Activated CD8-positive, alpha-beta memory T cell treated with anti-CD3 and anti-CD28 coated beads, Interleukin-2, amount 50 U/mL, for 24 hours (primary cell): Measurements from ENCODE around the gene ADAMTS15.

Experiments
- DNase-seq: peaks from one replicate; pipeline ENCODE4 v3.0.0-alpha.2; 2020; ENCODE audit errors: extremely low read depth

Gene ADAMTS15

DNA sequence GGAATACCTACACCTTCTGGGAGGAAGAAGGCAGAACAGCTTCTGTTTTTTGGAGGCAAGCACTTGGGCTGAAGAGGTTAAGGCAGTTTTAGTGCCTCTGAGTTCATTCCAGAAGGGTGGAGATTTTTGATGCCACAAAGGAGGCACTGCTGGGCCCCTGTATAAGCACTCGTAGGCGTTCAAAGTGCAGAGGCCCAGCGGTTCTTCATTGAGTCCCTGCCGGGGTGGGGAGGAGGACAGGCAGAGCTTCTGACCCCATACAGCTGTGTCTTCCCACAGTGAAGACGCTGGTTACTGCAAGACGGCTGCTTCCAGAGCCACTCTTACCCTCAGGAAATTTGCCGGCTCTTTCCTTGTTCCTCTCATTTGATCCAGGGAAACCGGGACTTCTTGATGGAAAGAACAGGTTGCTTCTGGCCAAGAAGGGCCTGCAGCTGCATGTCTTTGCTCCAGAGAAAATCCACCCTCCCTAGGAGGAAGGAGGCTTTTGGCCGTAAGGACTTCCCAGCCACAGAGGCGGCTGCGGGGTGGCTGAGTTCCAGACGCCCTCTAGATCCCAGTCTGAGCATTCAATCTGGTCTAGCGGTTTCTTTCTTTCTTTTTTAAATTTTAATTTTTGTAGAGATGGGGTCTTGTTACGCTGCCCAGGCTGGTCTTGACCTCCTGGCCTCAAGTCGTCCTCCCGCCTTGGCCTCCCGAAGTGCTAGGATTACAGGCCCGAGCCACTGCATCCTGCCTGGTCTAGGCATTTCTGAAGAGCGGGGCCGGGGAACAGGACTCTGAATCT lies 9.4 kb downstream of the ADAMTS15 start:
- no peak for DNase-seq

- no peak for DNase-seq
Observed at GRCh38 chr11:130458410-130458729, 9.9 kb downstream of the ADAMTS15 start.

GRCh38 chr11:130459521-130459920 lies 11.1 kb downstream of the ADAMTS15 start:
- DNase-seq = no peak

DNA sequence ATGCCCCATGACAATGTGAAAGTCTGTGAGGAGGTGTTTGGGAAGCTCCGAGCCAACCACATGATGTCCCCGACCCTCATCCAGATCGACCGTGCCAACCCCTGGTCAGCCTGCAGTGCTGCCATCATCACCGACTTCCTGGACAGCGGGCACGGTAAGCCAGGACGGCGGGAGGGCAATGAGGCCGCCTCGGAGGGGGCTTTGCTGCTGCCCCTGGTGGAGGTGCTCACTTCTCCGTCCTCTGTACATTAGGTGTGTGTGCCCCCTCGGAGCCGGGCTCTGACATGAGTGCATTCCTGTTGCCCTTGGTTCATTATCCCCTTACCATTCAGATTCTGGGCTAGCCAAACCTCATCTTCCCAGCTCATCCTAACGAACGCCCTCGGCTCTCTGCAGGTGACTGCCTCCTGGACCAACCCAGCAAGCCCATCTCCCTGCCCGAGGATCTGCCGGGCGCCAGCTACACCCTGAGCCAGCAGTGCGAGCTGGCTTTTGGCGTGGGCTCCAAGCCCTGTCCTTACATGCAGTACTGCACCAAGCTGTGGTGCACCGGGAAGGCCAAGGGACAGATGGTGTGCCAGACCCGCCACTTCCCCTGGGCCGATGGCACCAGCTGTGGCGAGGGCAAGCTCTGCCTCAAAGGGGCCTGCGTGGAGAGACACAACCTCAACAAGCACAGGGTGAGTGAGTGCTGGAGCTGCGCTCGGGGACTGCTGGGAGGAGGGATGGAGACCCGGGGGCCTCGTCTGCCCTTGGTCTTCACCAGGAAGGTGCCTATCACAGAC lies 13.8 kb downstream of the ADAMTS15 start:
- DNase-seq = no peak

DNA sequence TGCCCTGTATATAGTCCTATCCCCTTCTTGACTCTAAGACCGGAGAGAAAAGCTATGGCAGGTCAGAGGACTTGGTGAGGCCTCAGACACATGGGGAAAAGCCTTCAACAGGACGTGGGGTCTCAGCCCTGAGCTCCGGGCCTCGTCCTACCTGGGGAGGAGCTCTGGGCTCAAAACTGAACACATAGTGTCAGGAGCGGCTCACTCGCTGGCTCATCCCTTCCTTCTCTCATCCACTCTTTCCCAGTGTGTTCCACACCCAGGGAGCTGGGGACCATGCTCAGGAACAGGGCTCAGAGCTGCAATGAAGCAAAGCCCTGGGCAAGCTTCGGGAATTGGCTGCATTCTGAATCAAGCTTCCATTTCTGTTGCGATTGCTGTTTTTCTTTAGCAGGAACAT lies 14.5 kb downstream of the ADAMTS15 start:
- DNase-seq = no peak

GRCh38 chr11:130464291-130464812 lies 15.9 kb downstream of the ADAMTS15 start:
- no peak for DNase-seq

- DNase-seq = no peak
Observed at GRCh38 chr11:130465263-130465662, 16.8 kb downstream of the ADAMTS15 start.

DNA sequence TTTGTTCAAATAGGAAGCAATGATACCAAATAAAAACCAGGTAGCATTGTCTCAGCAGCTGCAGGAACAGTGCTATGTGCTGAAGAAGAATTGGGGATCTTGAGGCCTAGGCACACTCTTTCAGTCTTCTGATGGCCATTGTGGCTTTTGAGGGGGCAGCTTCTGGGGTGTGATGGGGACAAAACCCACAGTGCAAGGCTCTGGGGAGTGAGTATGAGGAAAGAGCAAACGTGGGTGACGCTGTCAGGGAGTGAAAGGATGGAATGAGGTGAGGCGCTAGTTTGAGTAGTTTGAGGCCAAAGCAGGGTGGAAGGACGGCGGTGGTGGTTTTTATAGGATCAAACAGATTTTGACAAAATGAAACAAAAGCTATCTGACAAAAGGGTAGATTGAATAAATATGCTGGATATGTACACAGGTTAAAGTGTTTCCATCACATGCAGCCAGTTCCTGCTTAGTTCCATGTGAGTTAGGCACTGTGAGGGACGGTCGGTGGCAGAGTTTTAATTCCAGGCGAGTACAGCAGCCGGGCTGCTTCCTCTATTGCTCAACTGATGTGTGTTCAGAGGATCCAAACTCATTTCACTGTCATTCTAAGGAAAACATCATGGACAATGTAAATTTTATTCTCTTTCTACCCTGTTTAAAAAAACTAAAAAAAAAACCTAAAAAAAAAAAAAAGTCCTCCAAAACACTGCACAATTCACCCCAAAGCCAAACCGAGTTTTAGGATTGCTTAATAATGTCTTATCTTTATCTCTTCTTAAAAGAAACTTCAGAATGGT lies 18.9 kb downstream of the ADAMTS15 start:
- DNase-seq = no peak

- no peak for DNase-seq
Observed at GRCh38 chr11:130469181-130469580, 20.7 kb downstream of the ADAMTS15 start.

DNA sequence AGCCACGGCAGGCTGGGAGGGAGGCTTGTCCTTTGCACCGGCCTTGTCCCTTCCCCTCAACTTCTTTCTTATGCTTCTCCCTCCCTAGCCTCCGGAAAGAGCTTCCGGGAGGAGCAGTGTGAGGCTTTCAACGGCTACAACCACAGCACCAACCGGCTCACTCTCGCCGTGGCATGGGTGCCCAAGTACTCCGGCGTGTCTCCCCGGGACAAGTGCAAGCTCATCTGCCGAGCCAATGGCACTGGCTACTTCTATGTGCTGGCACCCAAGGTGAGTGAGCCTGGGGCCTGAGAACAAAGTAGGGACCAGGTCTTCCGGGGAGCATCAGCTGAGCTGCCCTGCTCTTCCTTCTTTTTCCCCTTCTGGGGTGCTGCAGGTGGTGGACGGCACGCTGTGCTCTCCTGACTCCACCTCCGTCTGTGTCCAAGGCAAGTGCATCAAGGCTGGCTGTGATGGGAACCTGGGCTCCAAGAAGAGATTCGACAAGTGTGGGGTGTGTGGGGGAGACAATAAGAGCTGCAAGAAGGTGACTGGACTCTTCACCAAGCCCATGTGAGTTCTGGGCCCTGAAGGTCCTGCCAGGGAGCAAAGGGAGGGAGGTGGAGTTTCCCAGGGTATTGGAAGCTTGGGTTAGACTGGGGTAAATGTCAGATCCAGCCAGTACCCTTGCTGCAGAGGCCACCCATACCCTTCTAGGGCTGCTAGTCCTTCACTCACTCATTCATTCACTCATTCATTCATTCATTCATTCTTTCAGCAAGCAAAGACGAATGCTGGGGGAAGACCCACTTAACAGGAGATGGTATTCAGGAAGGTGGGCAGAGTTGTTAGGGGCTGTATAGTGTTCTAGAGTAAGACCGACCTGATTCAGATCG lies 22.6 kb downstream of the ADAMTS15 start:
- DNase-seq = no peak

DNA sequence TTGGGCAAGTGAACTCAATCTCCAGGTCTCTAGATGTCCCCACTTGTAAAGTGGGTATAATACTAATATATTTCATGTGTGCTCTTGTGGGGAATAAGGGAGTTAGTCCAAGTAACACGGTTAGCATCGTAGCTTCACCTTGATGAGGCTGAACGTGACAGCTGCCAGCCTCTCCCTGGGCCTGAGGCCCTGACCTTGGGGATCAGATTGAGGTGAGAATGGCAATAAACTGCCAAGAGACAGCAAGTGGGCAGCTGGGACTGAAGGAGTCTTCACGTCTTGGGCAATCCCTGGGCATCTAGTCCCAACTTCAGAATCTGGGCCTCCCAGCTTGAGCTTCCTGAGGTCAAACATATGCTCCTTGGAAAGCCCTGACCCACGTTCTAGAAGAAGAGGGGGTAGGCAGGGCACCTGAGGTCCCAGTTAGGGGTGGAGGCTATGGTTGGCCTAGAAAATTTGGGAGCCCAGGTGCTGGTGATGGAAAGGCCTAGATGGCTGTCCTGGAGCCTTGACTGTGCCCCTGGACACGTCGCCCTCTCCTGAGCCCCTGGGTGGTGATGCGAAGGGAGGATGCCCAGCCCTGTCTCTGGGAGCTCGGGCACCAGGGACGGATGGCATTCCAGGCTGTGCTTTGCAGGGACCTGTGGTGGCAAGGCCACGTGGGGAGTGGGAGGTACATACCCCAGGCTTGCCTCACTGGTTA lies 23.4 kb downstream of the ADAMTS15 start:
- DNase-seq = no peak

DNA sequence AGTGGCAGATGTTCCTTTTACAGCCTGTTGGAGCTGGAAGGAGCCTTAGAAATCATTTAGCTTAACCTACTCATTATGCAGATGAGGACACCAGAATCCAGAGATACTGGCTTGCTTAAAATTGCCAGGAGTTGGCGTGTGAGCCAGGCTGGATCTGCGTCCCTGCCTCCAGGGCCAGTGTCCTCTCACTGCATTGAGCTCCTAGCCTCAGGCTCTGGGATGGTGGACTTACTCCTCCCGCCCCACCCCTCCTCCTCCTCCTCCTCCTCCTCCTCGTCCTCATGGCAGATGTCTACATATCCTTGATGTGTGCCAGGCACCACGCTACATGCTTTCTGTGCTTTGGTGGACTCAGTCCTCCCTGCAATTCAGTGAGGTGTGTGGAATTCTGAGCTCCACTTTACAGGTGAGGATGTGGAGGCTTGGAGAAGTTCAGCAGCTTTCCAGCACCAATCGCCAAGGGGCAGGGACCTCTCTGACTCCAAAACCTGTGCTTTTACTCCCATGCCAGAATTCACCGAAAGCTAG lies 24.1 kb downstream of the ADAMTS15 start:
- DNase-seq = no peak

DNA sequence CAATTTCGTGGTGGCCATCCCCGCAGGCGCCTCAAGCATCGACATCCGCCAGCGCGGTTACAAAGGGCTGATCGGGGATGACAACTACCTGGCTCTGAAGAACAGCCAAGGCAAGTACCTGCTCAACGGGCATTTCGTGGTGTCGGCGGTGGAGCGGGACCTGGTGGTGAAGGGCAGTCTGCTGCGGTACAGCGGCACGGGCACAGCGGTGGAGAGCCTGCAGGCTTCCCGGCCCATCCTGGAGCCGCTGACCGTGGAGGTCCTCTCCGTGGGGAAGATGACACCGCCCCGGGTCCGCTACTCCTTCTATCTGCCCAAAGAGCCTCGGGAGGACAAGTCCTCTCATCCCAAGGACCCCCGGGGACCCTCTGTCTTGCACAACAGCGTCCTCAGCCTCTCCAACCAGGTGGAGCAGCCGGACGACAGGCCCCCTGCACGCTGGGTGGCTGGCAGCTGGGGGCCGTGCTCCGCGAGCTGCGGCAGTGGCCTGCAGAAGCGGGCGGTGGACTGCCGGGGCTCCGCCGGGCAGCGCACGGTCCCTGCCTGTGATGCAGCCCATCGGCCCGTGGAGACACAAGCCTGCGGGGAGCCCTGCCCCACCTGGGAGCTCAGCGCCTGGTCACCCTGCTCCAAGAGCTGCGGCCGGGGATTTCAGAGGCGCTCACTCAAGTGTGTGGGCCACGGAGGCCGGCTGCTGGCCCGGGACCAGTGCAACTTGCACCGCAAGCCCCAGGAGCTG lies 24.8 kb downstream of the ADAMTS15 start:
- DNase-seq = no peak

DNA sequence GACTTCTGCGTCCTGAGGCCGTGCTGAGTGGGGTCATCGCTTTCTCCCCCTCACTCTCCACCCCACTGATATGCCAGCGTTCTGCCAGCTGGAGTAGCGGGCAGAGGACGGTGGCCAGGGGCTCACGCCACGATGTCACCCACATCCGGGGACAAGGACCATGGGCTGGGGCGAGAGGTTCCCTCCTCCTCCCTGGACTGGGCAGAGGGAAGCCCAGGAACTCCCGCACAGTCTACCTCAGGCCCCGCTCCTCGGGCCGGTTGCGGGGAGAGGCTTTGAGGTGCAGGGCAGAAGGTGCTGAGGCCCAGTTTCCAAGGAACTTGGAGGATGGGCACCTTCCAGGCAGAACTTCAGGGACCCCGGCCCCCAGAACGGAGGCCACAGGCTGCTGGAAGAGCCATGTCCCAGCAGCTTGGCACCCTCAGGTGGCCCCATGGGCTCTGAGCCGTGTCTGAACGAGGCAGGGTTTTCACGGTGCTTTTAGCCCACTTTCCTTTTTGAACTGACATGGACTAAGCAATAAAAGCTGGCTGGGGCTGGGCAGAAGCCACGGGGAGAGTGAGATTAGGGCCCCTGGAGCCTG lies 25.4 kb downstream of the ADAMTS15 start:
- DNase-seq = no peak

GRCh38 chr11:130474637-130475400 lies 26.4 kb downstream of the ADAMTS15 start:
- no peak for DNase-seq

DNA sequence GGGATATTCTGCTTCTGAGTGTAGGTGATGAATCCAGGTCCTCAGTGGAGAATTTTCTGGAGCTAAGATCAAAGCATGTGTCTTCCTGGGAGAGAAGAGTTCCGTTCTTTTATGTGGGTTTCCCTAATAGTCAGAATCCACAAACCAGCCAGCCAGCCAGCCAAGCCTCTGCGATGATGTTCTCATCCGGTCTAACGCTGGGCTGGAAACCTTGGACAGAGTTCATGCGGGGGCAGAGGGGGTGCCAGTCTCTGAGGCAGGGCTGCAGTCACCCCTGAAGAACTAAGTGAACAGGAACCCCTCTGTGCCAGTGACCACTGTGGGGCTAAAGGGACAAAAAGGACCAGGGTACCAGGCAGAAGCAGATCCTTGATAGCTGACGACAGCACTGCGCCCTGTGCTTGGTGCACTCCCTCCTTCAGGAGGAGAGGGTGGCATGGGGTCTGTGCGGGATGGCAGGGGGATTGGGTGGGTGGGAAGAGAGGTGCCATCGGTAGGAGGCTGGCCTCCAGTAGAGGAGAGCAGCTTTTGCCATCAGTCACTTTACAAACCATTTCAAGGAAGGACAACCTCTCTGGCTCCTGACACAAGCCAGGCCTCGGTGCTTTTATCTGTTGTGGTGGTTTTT lies 27.1 kb downstream of the ADAMTS15 start:
- no peak for DNase-seq

DNA sequence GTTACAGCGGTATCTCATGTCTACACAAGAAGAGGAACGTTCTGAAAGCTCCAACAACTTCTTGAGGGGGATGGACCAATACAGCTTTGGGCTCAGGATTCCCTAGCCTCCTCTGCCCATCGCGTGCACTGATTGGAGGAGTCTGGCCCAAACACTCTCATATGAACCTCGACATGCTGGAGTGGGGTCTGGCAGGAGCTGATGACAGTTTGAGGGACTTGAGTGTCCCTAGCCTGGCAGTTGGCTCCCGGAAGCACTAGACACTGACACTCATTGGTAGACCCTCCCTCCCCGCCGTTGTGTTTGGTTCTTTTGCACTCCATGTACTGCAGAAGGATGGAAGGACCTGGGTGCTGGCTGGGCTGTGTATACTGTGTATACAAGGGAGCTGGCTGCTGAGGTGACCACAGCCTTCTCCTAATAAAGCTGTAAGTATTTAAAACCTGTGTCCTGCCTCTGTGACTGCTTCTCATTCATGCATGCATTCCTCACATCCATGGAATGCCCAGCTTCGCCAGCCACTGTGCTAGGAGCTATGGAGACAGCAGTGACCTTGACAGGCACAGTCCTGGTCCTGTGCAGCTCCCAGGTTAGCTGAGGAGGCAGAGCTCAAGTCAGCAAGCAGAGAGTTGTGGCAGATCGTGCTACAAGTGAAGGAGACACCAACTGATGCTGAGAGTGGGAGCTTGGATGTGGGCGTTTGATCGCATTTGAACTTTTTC lies 27.9 kb downstream of the ADAMTS15 start:
- no peak for DNase-seq
